ENCODE results near the gene PGC.

- TF ChIP-seq POLR2A (IDR thresholded peaks at IDR 0.05) (no peak), CTCF (IDR thresholded peaks at IDR 0.05) (no peak)
These were observed 11.4 kb upstream of the PGC start for GRCh38 chr6:41758641-41759035.

Data from sigmoid colon (tissue), 3 donors.